WTC11 (cell line): ENCODE data around the gene CBFA2T3. TPM values are rescaled to one million over a fixed set of nuclear protein-coding genes. Genes with fewer than 3 reads are reported as not detected.

ENCODE experiments used
- ATAC-seq: fragments of 200-7000 bp; cut with Tn5 transposase; 2 replicates; pipeline ENCODE4 v1.10.0; 2021; ENCODE audit warnings: mild to moderate bottlenecking, moderate library complexity
- CTCF ChIA-PET: fragments of 300-600 bp; sonication (Branson Sonifier 250); formaldehyde crosslinking; loops from one replicate; lab custom pipeline; 2021; ENCODE audit warnings: antibody characterized with exemption; lab: Charles Lee
- POLR2A ChIA-PET: fragments of 350-600 bp; sonication (Branson Sonifier 250); formaldehyde crosslinking; loops from one replicate; lab custom pipeline; 2021; ENCODE audit warnings: antibody characterized with exemption; lab: Charles Lee
- DNase-seq: peaks from one replicate; pipeline ENCODE4 v3.0.0; 2021; ENCODE audit warnings: low spot score
- H3K27ac Mint-ChIP-seq: 2 replicates; pipeline ENCODE4 v1.8.0; 2021; ENCODE audit warnings: mixed read lengths
- H3K27me3 Mint-ChIP-seq: 2 replicates; pipeline ENCODE4 v1.8.0; 2021; ENCODE audit warnings: low read depth, mild to moderate bottlenecking, moderate library complexity, mixed read lengths
- H3K36me3 Mint-ChIP-seq: 2 replicates; pipeline ENCODE4 v1.8.0; 2021; ENCODE audit warnings: mixed read lengths
- H3K4me1 Mint-ChIP-seq: 2 replicates; pipeline ENCODE4 v1.8.0; 2022; ENCODE audit warnings: mixed read lengths
- H3K4me3 Mint-ChIP-seq: 2 replicates; pipeline ENCODE4 v1.8.0; 2021; ENCODE audit warnings: mild to moderate bottlenecking, moderate library complexity, mixed read lengths
- H3K9me3 Mint-ChIP-seq: 2 replicates; pipeline ENCODE4 v1.8.0; 2021; ENCODE audit warnings: mixed read lengths
- AR ChIP-seq: fragments of 250-450 bp; sonication (Bioruptor Pico); IDR thresholded peaks from 2 replicates; pipeline ENCODE4 v1.9.0; 2021; ENCODE audit warnings: mild to moderate bottlenecking
- EMX1 ChIP-seq: fragments of 250-450 bp; sonication (Bioruptor Pico); IDR thresholded peaks from 2 replicates; pipeline ENCODE4 v1.8.0; 2021; ENCODE audit warnings: mild to moderate bottlenecking
- ERG ChIP-seq: fragments of 250-450 bp; sonication (Bioruptor Pico); IDR thresholded peaks from 2 replicates; pipeline ENCODE4 v1.8.0; 2021; ENCODE audit warnings: mild to moderate bottlenecking
- ESRRA ChIP-seq: sonication (generic); formaldehyde crosslinking; IDR thresholded peaks from 2 replicates; pipeline ENCODE4 v1.8.1; 2022; ENCODE audit warnings: mild to moderate bottlenecking, missing genetic modification reagents, borderline replicate concordance
- FOXJ3 ChIP-seq: sonication (generic); formaldehyde crosslinking; IDR thresholded peaks from 2 replicates; pipeline ENCODE4 v1.9.0; 2021; ENCODE audit warnings: missing genetic modification reagents, mild to moderate bottlenecking, borderline replicate concordance
- GRHL2 ChIP-seq: fragments of 250-450 bp; sonication (Bioruptor Pico); IDR thresholded peaks from 2 replicates; pipeline ENCODE4 v1.8.0; 2022; ENCODE audit warnings: mild to moderate bottlenecking, moderate library complexity; ENCODE audit not compliant: insufficient replicate concordance, severe bottlenecking
- MLX ChIP-seq: sonication (generic); formaldehyde crosslinking; IDR thresholded peaks from 2 replicates; pipeline ENCODE4 v1.8.1; 2023; ENCODE audit warnings: mild to moderate bottlenecking, missing genetic modification reagents, moderate library complexity
- OVOL2 ChIP-seq: fragments of 250-450 bp; sonication (Bioruptor Pico); IDR thresholded peaks from 2 replicates; pipeline ENCODE4 v1.9.0; 2021; ENCODE audit warnings: mild to moderate bottlenecking, borderline replicate concordance
- PREB ChIP-seq: sonication (generic); formaldehyde crosslinking; IDR thresholded peaks from 2 replicates; pipeline ENCODE4 v1.8.1; 2022; ENCODE audit warnings: mild to moderate bottlenecking, missing genetic modification reagents, moderate library complexity, borderline replicate concordance
- PRRX2 ChIP-seq: fragments of 250-450 bp; sonication (Bioruptor Pico); IDR thresholded peaks from 2 replicates; pipeline ENCODE4 v1.8.0; 2021; ENCODE audit warnings: mild to moderate bottlenecking
- SMAD3 ChIP-seq: sonication (generic); formaldehyde crosslinking; IDR thresholded peaks from 2 replicates; pipeline ENCODE4 v1.8.0; 2022; ENCODE audit warnings: missing genetic modification reagents, mild to moderate bottlenecking, borderline replicate concordance
- SMAD4 ChIP-seq: sonication (generic); formaldehyde crosslinking; IDR thresholded peaks from 2 replicates; pipeline ENCODE4 v1.8.0; 2022; ENCODE audit warnings: mild to moderate bottlenecking, missing genetic modification reagents
- STAT6 ChIP-seq: sonication (generic); formaldehyde crosslinking; conservative IDR thresholded peaks from 2 replicates; pipeline ENCODE4 v1.8.1; 2023; ENCODE audit warnings: mild to moderate bottlenecking, low read depth, missing genetic modification reagents, moderate library complexity
- USF1 ChIP-seq: sonication (generic); formaldehyde crosslinking; IDR thresholded peaks from 2 replicates; pipeline ENCODE4 v1.8.0; 2022; ENCODE audit warnings: mild to moderate bottlenecking, missing genetic modification reagents
- ZNF138 ChIP-seq: sonication (generic); formaldehyde crosslinking; conservative IDR thresholded peaks from 2 replicates; pipeline ENCODE4 v1.8.1; 2022; ENCODE audit warnings: mild to moderate bottlenecking, moderate library complexity, missing genetic modification reagents
- ZNF219 ChIP-seq: sonication (generic); formaldehyde crosslinking; IDR thresholded peaks from 2 replicates; pipeline ENCODE4 v1.8.0; 2023; ENCODE audit warnings: missing genetic modification reagents, mild to moderate bottlenecking, borderline replicate concordance
- ZNF281 ChIP-seq: sonication (generic); formaldehyde crosslinking; IDR thresholded peaks from 2 replicates; pipeline ENCODE4 v1.8.0; 2023; ENCODE audit warnings: mild to moderate bottlenecking, missing genetic modification reagents
- total RNA-seq: library from RNA; stranded (reverse); gene quantifications from 3 replicates; pipeline ENCODE4 v1.2.3, GENCODE V29; 2021

Gene CBFA2T3
- total RNA-seq, 1 experiment from 2014 or later: 2.6 TPM

- Mint-ChIP-seq H3K27me3 (no peaks in the 10 kb centered on the region; the same call in 1 of the 2 replicates), H3K9me3 (no peaks in the 10 kb centered on the region), H3K27ac (peak overlapping the region; percentile 76), H3K4me1 (no peaks in the 10 kb centered on the region), H3K36me3 (no peaks in the 10 kb centered on the region), H3K4me3 (no peak overlapping the region)
- DNase-seq (no peak), ATAC-seq (no peak)
- POLR2A ChIA-PET: no interaction called here
- CTCF ChIA-PET: interaction anchor here (1.2 to 3.0 kb wide), 6 partner anchors 22 to 287 kb away, joined by 5 to 18 read pairs (median 14); partner anchors contain the start of genes GALNS and TRAPPC2L
- TF ChIP-seq USF1 (CRISPR knock-in tag) (no peak), ZNF281 (CRISPR knock-in tag) (no peak), EMX1 (no peak), PRRX2 (CRISPR knock-in tag) (no peak), ESRRA (CRISPR knock-in tag) (no peak), SMAD4 (CRISPR knock-in tag) (no peak), AR (CRISPR knock-in tag) (no peak), SMAD3 (CRISPR knock-in tag) (no peak), ZNF219 (CRISPR knock-in tag) (no peak), FOXJ3 (CRISPR knock-in tag) (no peak), ZNF138 (CRISPR knock-in tag) (no peak), GRHL2 (CRISPR knock-in tag) (no peak), ERG (no peak), MLX (no peak), OVOL2 (CRISPR knock-in tag) (no peak), STAT6 (CRISPR knock-in tag) (no peak), PREB (CRISPR knock-in tag) (no peak)
These were observed 97.3 kb downstream of the CBFA2T3 start for GRCh38 chr16:88879788-88880055.
